ENCODE results near the gene STARD5. TPM values are rescaled to one million over a fixed set of nuclear protein-coding genes. Genes with fewer than 3 reads are reported as not detected.

STARD5 gene
- total and polyA plus RNA-seq, 2 experiments from 2014 or later: 3.8 to 10.1 TPM

DNA sequence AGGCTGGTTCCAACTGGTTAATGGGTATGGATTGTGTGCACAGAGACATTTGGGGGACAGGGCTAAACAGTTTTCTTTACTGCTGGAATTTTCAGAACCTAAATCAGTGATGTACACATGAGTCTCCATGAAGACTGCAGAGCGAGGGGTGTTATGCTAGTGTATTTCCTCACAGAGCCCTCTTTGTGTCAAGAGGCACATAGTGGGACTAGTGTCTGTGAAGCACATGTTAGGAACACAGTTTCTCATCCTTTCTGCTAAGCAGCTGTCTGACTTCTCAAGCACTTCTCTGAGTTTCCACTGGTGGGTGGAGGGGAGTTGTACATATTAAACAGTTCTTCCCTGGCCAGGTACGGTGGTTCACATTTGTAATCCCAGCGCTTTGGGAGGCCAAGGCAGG, 9.4 kb upstream of the STARD5 start:
- DNase-seq (ENCODE audit: low spot score) (no peak), ATAC-seq (no peak)
- Histone ChIP-seq H3K4me1 (ENCODE audit: insufficient read depth) (no peaks in the 10 kb centered on the region), H3K4me2 (no peak overlapping the region), H3K4me3 (no peak overlapping the region), H3K27me3 (ENCODE audit: insufficient read depth) (no peaks in the 10 kb centered on the region), H3F3A (replicated peaks; ENCODE audit: low read depth) (no peaks in the 10 kb centered on the region), H3K27ac (ENCODE audit: low read depth) (no peak overlapping the region), H3K79me2 (replicated peaks; ENCODE audit: insufficient read depth) (no peaks in the 10 kb centered on the region), H2AFZ (no peak overlapping the region), H3K9me2 (ENCODE audit: insufficient read depth) (no peaks in the 10 kb centered on the region), H3K36me3 (ENCODE audit: insufficient read depth) (no peaks in the 10 kb centered on the region), H4K20me1 (replicated peaks; ENCODE audit: insufficient read depth) (no peaks in the 10 kb centered on the region)
- Mint-ChIP-seq H3K27ac (no peak overlapping the region), H3K9me3 (no peaks in the 10 kb centered on the region), H3K27me3 (ENCODE audit: insufficient read depth, low read depth, poor library complexity) (peaks cover 9% of the 10 kb centered on the region), H3K4me1 (no peaks in the 10 kb centered on the region; the same call in 2 of the 3 replicates), H3K4me3 (no peak overlapping the region), H3K36me3 (ENCODE audit: low read depth) (no peaks in the 10 kb centered on the region)
- TF ChIP-seq, protein P1, sequence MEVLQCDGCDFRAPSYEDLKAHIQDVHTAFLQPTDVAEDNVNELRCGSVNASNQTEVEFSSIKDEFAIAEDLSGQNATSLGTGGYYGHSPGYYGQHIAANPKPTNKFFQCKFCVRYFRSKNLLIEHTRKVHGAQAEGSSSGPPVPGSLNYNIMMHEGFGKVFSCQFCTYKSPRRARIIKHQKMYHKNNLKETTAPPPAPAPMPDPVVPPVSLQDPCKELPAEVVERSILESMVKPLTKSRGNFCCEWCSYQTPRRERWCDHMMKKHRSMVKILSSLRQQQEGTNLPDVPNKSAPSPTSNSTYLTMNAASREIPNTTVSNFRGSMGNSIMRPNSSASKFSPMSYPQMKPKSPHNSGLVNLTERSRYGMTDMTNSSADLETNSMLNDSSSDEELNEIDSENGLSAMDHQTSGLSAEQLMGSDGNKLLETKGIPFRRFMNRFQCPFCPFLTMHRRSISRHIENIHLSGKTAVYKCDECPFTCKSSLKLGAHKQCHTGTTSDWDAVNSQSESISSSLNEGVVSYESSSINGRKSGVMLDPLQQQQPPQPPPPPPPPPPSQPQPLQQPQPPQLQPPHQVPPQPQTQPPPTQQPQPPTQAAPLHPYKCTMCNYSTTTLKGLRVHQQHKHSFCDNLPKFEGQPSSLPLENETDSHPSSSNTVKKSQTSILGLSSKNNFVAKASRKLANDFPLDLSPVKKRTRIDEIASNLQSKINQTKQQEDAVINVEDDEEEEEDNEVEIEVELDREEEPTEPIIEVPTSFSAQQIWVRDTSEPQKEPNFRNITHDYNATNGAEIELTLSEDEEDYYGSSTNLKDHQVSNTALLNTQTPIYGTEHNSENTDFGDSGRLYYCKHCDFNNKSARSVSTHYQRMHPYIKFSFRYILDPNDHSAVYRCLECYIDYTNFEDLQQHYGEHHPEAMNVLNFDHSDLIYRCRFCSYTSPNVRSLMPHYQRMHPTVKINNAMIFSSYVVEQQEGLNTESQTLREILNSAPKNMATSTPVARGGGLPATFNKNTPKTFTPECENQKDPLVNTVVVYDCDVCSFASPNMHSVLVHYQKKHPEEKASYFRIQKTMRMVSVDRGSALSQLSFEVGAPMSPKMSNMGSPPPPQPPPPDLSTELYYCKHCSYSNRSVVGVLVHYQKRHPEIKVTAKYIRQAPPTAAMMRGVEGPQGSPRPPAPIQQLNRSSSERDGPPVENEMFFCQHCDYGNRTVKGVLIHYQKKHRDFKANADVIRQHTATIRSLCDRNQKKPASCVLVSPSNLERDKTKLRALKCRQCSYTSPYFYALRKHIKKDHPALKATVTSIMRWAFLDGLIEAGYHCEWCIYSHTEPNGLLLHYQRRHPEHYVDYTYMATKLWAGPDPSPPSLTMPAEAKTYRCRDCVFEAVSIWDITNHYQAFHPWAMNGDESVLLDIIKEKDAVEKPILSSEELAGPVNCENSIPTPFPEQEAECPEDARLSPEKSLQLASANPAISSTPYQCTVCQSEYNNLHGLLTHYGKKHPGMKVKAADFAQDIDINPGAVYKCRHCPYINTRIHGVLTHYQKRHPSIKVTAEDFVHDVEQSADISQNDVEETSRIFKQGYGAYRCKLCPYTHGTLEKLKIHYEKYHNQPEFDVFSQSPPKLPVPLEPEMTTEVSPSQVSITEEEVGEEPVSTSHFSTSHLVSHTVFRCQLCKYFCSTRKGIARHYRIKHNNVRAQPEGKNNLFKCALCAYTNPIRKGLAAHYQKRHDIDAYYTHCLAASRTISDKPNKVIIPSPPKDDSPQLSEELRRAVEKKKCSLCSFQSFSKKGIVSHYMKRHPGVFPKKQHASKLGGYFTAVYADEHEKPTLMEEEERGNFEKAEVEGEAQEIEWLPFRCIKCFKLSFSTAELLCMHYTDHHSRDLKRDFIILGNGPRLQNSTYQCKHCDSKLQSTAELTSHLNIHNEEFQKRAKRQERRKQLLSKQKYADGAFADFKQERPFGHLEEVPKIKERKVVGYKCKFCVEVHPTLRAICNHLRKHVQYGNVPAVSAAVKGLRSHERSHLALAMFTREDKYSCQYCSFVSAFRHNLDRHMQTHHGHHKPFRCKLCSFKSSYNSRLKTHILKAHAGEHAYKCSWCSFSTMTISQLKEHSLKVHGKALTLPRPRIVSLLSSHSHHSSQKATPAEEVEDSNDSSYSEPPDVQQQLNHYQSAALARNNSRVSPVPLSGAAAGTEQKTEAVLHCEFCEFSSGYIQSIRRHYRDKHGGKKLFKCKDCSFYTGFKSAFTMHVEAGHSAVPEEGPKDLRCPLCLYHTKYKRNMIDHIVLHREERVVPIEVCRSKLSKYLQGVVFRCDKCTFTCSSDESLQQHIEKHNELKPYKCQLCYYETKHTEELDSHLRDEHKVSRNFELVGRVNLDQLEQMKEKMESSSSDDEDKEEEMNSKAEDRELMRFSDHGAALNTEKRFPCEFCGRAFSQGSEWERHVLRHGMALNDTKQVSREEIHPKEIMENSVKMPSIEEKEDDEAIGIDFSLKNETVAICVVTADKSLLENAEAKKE (CRISPR knock-in tag; IDR thresholded peaks at IDR 0.05): no peak
- no peak for TF ChIP-seq ZNF114 (CRISPR knock-in tag; IDR thresholded peaks at IDR 0.05)

DNA sequence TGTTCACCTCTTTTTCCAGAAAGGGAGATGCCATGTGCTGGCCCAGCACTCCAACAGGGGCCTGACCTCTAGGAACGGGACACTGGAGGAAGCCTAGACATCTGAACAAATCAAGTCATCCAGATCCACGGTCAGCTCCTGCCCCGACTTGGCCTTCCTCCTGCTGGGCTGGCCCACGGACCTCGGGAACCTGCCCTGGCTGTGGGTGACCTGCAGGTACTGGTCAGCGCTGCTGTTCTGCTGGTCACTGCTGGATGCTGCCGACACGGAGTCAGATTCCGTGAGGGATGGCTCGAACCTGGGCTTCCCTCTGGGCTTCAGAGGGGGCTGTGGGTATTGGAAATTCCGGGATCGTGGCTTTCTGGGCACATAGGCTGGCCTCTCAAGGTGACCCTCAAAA, 8.4 kb upstream of the STARD5 start:
- Mint-ChIP-seq H3K27me3 (ENCODE audit: insufficient read depth, low read depth, poor library complexity) (peaks cover 9% of the 10 kb centered on the region), H3K36me3 (ENCODE audit: low read depth) (no peaks in the 10 kb centered on the region), H3K4me3 (no peak overlapping the region), H3K9me3 (no peaks in the 10 kb centered on the region), H3K4me1 (no peaks in the 10 kb centered on the region; the same call in 2 of the 3 replicates), H3K27ac (no peak overlapping the region)
- no peak overlapping the region for H3K4me3 ChIP-seq
- no peaks in the 10 kb centered on the region for H3F3A ChIP-seq (replicated peaks; ENCODE audit: low read depth)
- no peak for DNase-seq (ENCODE audit: low spot score)
- no peak for ATAC-seq
- H3K27me3 ChIP-seq (ENCODE audit: insufficient read depth): no peaks in the 10 kb centered on the region
- no peaks in the 10 kb centered on the region for H4K20me1 ChIP-seq (replicated peaks; ENCODE audit: insufficient read depth)
- no peak overlapping the region for H3K4me2 ChIP-seq
- H3K9me2 ChIP-seq (ENCODE audit: insufficient read depth): no peaks in the 10 kb centered on the region
- H3K4me1 ChIP-seq (ENCODE audit: insufficient read depth): no peaks in the 10 kb centered on the region
- no peaks in the 10 kb centered on the region for H3K79me2 ChIP-seq (replicated peaks; ENCODE audit: insufficient read depth)
- H2AFZ ChIP-seq: no peak overlapping the region
- no peaks in the 10 kb centered on the region for H3K36me3 ChIP-seq (ENCODE audit: insufficient read depth)
- H3K27ac ChIP-seq (ENCODE audit: low read depth): no peak overlapping the region
- TF ChIP-seq NANOG (IDR thresholded peaks at IDR 0.05; ENCODE audit: borderline replicate concordance) (no peak), POLR2AphosphoS5 (IDR thresholded peaks at IDR 0.05; ENCODE audit: low read depth) (no peak), EZH2 (IDR thresholded peaks at IDR 0.05; ENCODE audit: low read depth, unreplicated experiment) (no peak), ZNF331 (CRISPR knock-in tag; IDR thresholded peaks at IDR 0.05; ENCODE audit: low read depth) (no peak), STAT1 (IDR thresholded peaks at IDR 0.05; ENCODE audit: unreplicated experiment) (no peak), CREB1 (CRISPR knock-in tag; IDR thresholded peaks at IDR 0.05; ENCODE audit: low read depth) (no peak)
- TF ChIP-seq, protein P2, sequence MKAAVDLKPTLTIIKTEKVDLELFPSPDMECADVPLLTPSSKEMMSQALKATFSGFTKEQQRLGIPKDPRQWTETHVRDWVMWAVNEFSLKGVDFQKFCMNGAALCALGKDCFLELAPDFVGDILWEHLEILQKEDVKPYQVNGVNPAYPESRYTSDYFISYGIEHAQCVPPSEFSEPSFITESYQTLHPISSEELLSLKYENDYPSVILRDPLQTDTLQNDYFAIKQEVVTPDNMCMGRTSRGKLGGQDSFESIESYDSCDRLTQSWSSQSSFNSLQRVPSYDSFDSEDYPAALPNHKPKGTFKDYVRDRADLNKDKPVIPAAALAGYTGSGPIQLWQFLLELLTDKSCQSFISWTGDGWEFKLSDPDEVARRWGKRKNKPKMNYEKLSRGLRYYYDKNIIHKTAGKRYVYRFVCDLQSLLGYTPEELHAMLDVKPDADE (IDR thresholded peaks at IDR 0.05): no peak

Measured in GM23338 (cell line).